Islet precursor cell (in vitro differentiated cells): ENCODE results near the gene ZNF641.
"Not testable (repeated sequence)": the region's sequence is repeated elsewhere in the genome, so short reads cannot be mapped to it uniquely, and the experiment has no call there.

ENCODE experiments used
- DNase-seq: peaks from one replicate; pipeline ENCODE4 v3.0.0-alpha.2; 2018

The ZNF641 gene

GRCh38 chr12:48333680-48334079, 17.0 kb downstream of the ZNF641 start:
- not testable (repeated sequence) for DNase-seq

DNA sequence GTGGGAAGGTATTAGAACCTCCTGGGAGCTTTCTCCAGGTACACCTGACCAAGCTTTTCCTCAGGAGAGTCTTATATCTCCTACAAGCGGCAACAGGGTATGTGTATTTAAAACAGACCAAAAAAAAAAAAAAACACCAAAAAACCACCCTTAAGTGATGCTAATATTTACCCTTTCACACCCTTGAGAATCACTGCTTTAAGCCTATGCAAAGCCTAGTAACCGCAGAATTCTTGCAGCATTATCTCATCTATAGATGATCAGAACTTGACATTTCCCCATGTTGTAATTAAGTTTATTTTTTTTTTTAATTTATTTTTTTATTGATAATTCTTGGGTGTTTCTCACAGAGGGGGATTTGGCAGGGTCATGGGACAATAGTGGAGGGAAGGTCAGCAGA, 19.3 kb downstream of the ZNF641 start:
- DNase-seq, result no peak

DNA sequence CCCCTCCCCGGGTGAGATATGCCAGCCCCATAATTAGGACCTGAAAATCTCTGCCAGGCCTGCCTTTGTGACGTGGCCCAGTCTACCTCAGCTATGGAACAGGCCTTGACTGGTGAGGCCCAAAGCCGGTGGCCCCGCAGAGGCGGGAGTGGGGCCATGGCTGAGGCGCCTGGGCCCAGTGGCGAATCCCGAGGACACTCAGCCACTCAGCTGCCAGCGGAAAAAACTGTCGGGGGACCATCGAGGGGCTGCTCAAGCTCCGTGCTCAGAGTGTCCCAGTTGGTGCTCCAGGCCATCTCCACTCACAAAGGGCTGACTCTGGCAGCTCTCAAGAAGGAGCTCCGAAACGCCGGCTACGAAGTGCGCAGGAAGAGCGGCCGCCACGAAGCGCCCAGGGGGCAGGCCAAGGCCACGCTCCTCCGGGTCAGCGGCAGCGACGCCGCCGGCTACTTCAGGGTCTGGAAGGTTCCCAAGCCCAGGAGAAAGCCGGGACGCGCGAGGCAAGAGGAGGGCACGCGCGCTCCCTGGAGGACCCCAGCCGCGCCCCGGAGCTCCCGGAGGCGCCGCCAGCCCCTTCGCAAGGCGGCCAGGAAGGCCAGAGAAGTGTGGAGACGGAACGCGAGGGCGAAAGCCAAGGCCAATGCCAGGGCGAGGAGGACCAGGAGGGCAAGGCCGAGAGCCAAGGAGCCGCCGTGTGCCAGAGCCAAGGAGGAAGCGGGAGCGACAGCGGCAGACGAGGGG, 21.4 kb downstream of the ZNF641 start:
- no peak for DNase-seq

GRCh38 chr12:48316491-48316890, 34.2 kb downstream of the ZNF641 start:
- no peak for DNase-seq

GRCh38 chr12:48311313-48311712, 39.4 kb downstream of the ZNF641 start:
- peak; percentile 83 for DNase-seq

- DNase-seq, result no peak
Measured at GRCh38 chr12:48307269-48307668, 43.5 kb downstream of the ZNF641 start.

- no peak for DNase-seq
Measured at GRCh38 chr12:48305190-48305589, 45.5 kb downstream of the ZNF641 start.

- no peak for DNase-seq
Measured at GRCh38 chr12:48302161-48302911, 48.4 kb downstream of the ZNF641 start.

GRCh38 chr12:48300774-48301173, 49.9 kb downstream of the ZNF641 start:
- no peak for DNase-seq

- peak; percentile 96 for DNase-seq
Measured at GRCh38 chr12:48296586-48297282, 54.0 kb downstream of the ZNF641 start.

- DNase-seq, result no peak
Measured at GRCh38 chr12:48292040-48292439, 58.7 kb downstream of the ZNF641 start.

GRCh38 chr12:48291511-48291910, 59.2 kb downstream of the ZNF641 start:
- no peak for DNase-seq

DNA sequence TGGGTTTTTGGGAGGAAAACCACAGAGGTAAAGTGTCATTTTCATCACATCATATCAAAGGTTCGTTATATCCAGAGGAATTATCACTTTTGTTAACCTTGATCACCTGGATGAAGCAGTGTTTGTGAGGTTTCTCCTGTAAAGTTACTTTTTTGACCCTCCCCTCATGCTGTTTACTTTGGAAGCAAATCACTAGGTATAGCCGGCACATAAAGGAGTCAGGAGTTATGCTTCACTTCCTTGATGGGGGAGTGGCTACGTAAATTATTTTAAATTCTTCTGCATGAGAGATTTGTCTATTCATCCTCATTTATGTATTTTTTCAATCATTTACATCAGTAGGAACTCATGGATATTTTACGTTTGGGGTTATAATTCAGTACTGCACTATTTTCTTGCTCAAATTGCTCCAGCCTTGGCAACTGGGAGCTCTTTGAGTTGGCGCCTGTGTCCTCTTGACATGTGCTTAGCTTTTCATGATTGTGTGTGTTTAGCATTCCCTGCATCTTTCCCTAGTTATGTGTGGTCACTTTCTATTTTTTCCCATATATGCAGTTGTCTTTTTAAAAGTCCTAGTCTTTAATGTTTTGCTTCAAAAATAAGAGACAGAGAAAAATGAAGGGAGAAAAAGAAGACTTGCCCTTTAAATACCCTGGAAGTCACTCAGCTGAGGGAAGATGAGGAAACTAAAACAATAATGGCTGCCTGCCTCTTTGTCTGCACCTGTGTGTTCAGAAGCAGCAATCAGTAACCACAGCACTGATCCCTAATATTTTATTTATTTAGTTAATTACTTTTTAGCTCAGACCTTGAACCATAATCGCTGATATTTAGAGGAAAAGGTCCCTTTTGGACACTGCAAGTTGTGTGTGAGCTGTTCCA, 62.1 kb downstream of the ZNF641 start:
- no peak for DNase-seq
